HepG2 (cell line): Measurements from ENCODE around the gene TSHZ1. TPM values are rescaled to one million over a fixed set of nuclear protein-coding genes. Genes with fewer than 3 reads are reported as not detected.

ENCODE experiments used
- ATAC-seq: fragments of 200-7000 bp; cut with Tn5 transposase; 3 replicates; pipeline ENCODE4 v1.9.1; 2020; ENCODE audit warnings: mild to moderate bottlenecking, moderate library complexity
- BruUV-seq: library from RNA; stranded (reverse); fragments of 400-500 nt; replicated peaks from 2 replicates; lab custom pipeline; 2021; lab: Mats Ljungman, UMichigan
- CTCF ChIA-PET: fragments of 300-600 bp; formaldehyde crosslinking; extraction: SDS; loops from one replicate; lab custom pipeline; 2021; ENCODE audit warnings: low total read pairs, inconsistent platforms, low intra/inter-chr PET ratio; lab: Yijun Ruan, JAX
- POLR2A ChIA-PET: fragments of 350-600 bp; sonication (Branson Sonifier 250); formaldehyde crosslinking; loops from one replicate; lab custom pipeline; 2020; ENCODE audit warnings: antibody characterized with exemption, inconsistent platforms; lab: Yijun Ruan, JAX
- DNase-seq: peaks from one replicate; pipeline ENCODE4 v3.0.0-alpha.2; 2015; ENCODE audit warnings: low spot score
- FAIRE-seq: peaks from 3 replicates; lab custom pipeline; 2011; peaks lifted over from hg19 to GRCh38; lab: Jason Lieb, UNC
- H2AFZ ChIP-seq: one replicate; pipeline ENCODE4 v1.6.1; 2011; ENCODE audit warnings: low read length, inconsistent platforms
- H3K27ac ChIP-seq: fragments of 300-600 bp; 3 replicates; pipeline ENCODE4 v1.8.0; 2011; ENCODE audit warnings: mixed run types, mild to moderate bottlenecking, mixed read lengths, low read length, inconsistent platforms; ENCODE audit not compliant: insufficient read depth; ENCODE audit errors: extremely low read length
- H3K27me3 ChIP-seq, 2 experiments: fragments of 200-600 bp in 1 of 2; 2 replicates in 1 of 2; 3 replicates in 1 of 2; pipeline versions ENCODE4 v1.6.0 to v1.8.0; 2011; ENCODE audit warnings: low read length in 2 of 2, mild to moderate bottlenecking in 2 of 2, moderate library complexity in 2 of 2, inconsistent platforms in 1 of 2; ENCODE audit not compliant: insufficient read depth in 2 of 2, control insufficient read depth in 1 of 2
- H3K36me3 ChIP-seq, 2 experiments: fragments of 200-600 bp in 1 of 2; replicated peaks in 1 of 2; 2 replicates in 1 of 2; 3 replicates in 1 of 2; pipeline versions ENCODE4 v1.5.1 to v1.8.0; 2011; ENCODE audit warnings: low read length in 2 of 2, inconsistent platforms in 1 of 2; ENCODE audit not compliant: insufficient read depth in 2 of 2, control insufficient read depth in 1 of 2
- H3K4me1 ChIP-seq: 2 replicates; pipeline ENCODE4 v1.5.1; 2012; ENCODE audit warnings: low read length, inconsistent platforms; ENCODE audit not compliant: insufficient read depth
- H3K4me2 ChIP-seq: 2 replicates; pipeline ENCODE4 v1.6.0; 2011; ENCODE audit warnings: low read depth, low read length, inconsistent platforms
- H3K4me3 ChIP-seq, 3 experiments: fragments of 200-600 bp in 1 of 3; sonication (generic), shearing (Covaris generic) in 1 of 3; replicated peaks in 1 of 3; 2 replicates each; pipeline ENCODE4 v1.5.1; 2011 to 2016; ENCODE audit warnings: low read length in 3 of 3, inconsistent platforms in 2 of 3, low read depth in 2 of 3, mild to moderate bottlenecking in 2 of 3, control low read depth in 1 of 3, mixed read lengths in 1 of 3; ENCODE audit not compliant: insufficient read depth in 1 of 3
- H3K79me2 ChIP-seq: one replicate; pipeline ENCODE4 v1.6.1; 2011; ENCODE audit warnings: low read length, inconsistent platforms; ENCODE audit not compliant: insufficient read depth
- H3K9ac ChIP-seq: 2 replicates; pipeline ENCODE4 v1.6.0; 2011; ENCODE audit warnings: mild to moderate bottlenecking, low read depth, low read length, inconsistent platforms; ENCODE audit not compliant: insufficient read depth
- H3K9me3 ChIP-seq: 2 replicates; pipeline ENCODE4 v1.5.1; 2012; ENCODE audit warnings: mild to moderate bottlenecking, low read length
- H4K20me1 ChIP-seq: 2 replicates; pipeline ENCODE4 v1.6.0; 2011; ENCODE audit warnings: inconsistent platforms, mild to moderate bottlenecking, low read length, moderate library complexity; ENCODE audit not compliant: insufficient read depth
- HNRNPUL1 ChIP-seq: fragments of 200-400 bp; formaldehyde crosslinking; IDR thresholded peaks from 2 replicates; pipeline ENCODE4 v1.6.1; 2017; ENCODE audit warnings: low read depth, mild to moderate bottlenecking, low read length, moderate library complexity
- MBD4 ChIP-seq: IDR thresholded peaks from 2 replicates; pipeline ENCODE4 v1.6.1; 2012; ENCODE audit warnings: low read length, inconsistent platforms, borderline replicate concordance
- MTA3 ChIP-seq: sonication (generic); formaldehyde crosslinking; IDR thresholded peaks from 2 replicates; pipeline ENCODE4 v1.4.0; 2020; ENCODE audit warnings: missing genetic modification reagents
- POGZ ChIP-seq: sonication (generic); formaldehyde crosslinking; IDR thresholded peaks from 2 replicates; pipeline ENCODE4 v1.4.0; 2020; ENCODE audit warnings: mild to moderate bottlenecking, missing genetic modification reagents
- ZBTB46 ChIP-seq: sonication (generic); formaldehyde crosslinking; IDR thresholded peaks from 2 replicates; pipeline ENCODE4 v1.4.0; 2020; ENCODE audit warnings: mild to moderate bottlenecking, missing genetic modification reagents, borderline replicate concordance
- ZNF335 ChIP-seq: sonication (generic); formaldehyde crosslinking; IDR thresholded peaks from 2 replicates; pipeline ENCODE4 v1.4.0; 2020; ENCODE audit warnings: missing genetic modification reagents
- ZNF773 ChIP-seq: sonication (generic); formaldehyde crosslinking; IDR thresholded peaks from 2 replicates; pipeline ENCODE4 v1.4.0; 2020; ENCODE audit warnings: missing genetic modification reagents, borderline replicate concordance
- ZNF839 ChIP-seq: sonication (generic); formaldehyde crosslinking; IDR thresholded peaks from 2 replicates; pipeline ENCODE4 v1.4.0; 2020; ENCODE audit warnings: missing genetic modification reagents, mild to moderate bottlenecking, borderline replicate concordance
- ZUFSP ChIP-seq: sonication (generic); formaldehyde crosslinking; IDR thresholded peaks from 2 replicates; pipeline ENCODE4 v1.9.0; 2021; ENCODE audit warnings: missing genetic modification reagents, mild to moderate bottlenecking, borderline replicate concordance
- WGBS: methylation state at CpG from one replicate; pipeline ENCODE4 v1.1.6; 2017; ENCODE audit warnings: low lambda C conversion rate; 5-methylcytosine and 5-hydroxymethylcytosine counted together
- in situ Hi-C: cut with HindIII; loops from 2 replicates; pipeline ENCODE4 v1.10.0; 2017; ENCODE audit warnings: low pct_unique_long_range_greater_than_20kb; ENCODE audit not compliant: extremely low pct_ligation_motif_present
- intact Hi-C: fragments of 100-400 bp; cut with micrococcal nuclease; formaldehyde crosslinking; loops from one replicate; pipeline ENCODE4 v1.10.0; 2022; ENCODE audit not compliant: unreplicated experiment
- polyA plus RNA-seq, 8 experiments: library from polyadenylated mRNA; depleted of rRNA in 3 of 8; stranded (reverse) in 7 of 8; unstranded in 1 of 8; fragments of >200 nt; fragmentation: Illumina TruSeq in 4 of 8; extraction: Trizol in 4 of 8; gene quantifications; 2 replicates each; pipeline versions ENCODE4 v1.2.1 to v1.2.3, GENCODE V29; 2011 to 2016; ENCODE audit warnings: low read depth in 4 of 8, missing spikeins in 1 of 8, mixed read lengths in 1 of 8; ENCODE audit not compliant: insufficient read depth in 1 of 8
- total RNA-seq, 5 experiments: library from RNA; depleted of rRNA; stranded (reverse); fragments of >200 nt; fragmentation: Illumina TruSeq; extraction: Trizol; gene quantifications; 2 replicates each; pipeline ENCODE4 v1.2.3, GENCODE V29; 2016; ENCODE audit warnings: low read depth in 1 of 5
- TF ChIP-seq, protein P1 (sequence below): sonication (generic); formaldehyde crosslinking; IDR thresholded peaks from one replicate; pipeline ENCODE4 v1.5.1; 2020; ENCODE audit warnings: mild to moderate bottlenecking, missing genetic modification reagents; ENCODE audit errors: not compliant biosample characterization
- TF ChIP-seq, protein P2 (sequence below): sonication (generic); formaldehyde crosslinking; conservative IDR thresholded peaks from 2 replicates; pipeline ENCODE4 v1.8.0; 2022; ENCODE audit warnings: missing genetic modification reagents

The TSHZ1 gene
- total and polyA plus RNA-seq, 2 of the 13 experiments (the other 11 are each of a cell fraction or from before 2014, with no cell fraction given): 2.5 to 2.7 TPM

DNA sequence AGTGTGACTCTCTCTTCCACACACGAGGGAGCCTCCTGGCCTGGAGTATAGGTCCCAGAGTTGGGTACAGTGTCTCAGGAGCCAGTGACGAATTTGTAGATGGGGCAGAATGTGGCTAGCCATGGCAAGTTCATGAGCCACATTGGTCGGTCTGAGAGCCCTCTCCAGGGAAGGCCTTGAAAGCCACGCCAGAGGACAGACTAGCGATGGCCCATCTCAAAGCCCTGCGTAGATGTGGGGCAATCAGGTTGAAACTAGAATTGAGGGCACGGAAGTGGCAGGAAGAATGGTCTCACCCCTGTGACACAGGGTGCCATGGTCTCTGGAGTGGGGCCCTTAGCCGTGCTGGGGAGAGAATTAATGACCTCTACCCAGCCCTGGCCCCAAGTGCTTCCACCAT lies 106.2 kb downstream of the TSHZ1 start:
- Histone ChIP-seq H3K79me2 (no peaks in the 10 kb centered on the region), H3K27ac (no peak overlapping the region), H3K9ac (no peak overlapping the region), H3K27me3 (peaks cover 0 to 6% of the 10 kb centered on the region in 2 experiments; a peak in 1 of 5 replicates), H2AFZ (no peak overlapping the region), H3K9me3 (no peaks in the 10 kb centered on the region), H4K20me1 (no peaks in the 10 kb centered on the region), H3K36me3 (no peaks in the 10 kb centered on the region), H3K4me3 (no peak overlapping the region), H3K4me2 (no peak overlapping the region), H3K4me1 (no peaks in the 10 kb centered on the region)
- in situ Hi-C loops (no loop called here), intact Hi-C loops (no loop called here)
- DNase-seq: no peak
- ChIA-PET POLR2A (no interaction called here), CTCF (no interaction called here)
- FAIRE-seq: no peak
- 37% methylated on average over 7 of the region's 8 CpGs for WGBS
- no peak for ATAC-seq
- no TSS peak for BruUV-seq
- no peak for TF ChIP-seq ZUFSP (CRISPR knock-in tag)
- TF ChIP-seq, protein P1, sequence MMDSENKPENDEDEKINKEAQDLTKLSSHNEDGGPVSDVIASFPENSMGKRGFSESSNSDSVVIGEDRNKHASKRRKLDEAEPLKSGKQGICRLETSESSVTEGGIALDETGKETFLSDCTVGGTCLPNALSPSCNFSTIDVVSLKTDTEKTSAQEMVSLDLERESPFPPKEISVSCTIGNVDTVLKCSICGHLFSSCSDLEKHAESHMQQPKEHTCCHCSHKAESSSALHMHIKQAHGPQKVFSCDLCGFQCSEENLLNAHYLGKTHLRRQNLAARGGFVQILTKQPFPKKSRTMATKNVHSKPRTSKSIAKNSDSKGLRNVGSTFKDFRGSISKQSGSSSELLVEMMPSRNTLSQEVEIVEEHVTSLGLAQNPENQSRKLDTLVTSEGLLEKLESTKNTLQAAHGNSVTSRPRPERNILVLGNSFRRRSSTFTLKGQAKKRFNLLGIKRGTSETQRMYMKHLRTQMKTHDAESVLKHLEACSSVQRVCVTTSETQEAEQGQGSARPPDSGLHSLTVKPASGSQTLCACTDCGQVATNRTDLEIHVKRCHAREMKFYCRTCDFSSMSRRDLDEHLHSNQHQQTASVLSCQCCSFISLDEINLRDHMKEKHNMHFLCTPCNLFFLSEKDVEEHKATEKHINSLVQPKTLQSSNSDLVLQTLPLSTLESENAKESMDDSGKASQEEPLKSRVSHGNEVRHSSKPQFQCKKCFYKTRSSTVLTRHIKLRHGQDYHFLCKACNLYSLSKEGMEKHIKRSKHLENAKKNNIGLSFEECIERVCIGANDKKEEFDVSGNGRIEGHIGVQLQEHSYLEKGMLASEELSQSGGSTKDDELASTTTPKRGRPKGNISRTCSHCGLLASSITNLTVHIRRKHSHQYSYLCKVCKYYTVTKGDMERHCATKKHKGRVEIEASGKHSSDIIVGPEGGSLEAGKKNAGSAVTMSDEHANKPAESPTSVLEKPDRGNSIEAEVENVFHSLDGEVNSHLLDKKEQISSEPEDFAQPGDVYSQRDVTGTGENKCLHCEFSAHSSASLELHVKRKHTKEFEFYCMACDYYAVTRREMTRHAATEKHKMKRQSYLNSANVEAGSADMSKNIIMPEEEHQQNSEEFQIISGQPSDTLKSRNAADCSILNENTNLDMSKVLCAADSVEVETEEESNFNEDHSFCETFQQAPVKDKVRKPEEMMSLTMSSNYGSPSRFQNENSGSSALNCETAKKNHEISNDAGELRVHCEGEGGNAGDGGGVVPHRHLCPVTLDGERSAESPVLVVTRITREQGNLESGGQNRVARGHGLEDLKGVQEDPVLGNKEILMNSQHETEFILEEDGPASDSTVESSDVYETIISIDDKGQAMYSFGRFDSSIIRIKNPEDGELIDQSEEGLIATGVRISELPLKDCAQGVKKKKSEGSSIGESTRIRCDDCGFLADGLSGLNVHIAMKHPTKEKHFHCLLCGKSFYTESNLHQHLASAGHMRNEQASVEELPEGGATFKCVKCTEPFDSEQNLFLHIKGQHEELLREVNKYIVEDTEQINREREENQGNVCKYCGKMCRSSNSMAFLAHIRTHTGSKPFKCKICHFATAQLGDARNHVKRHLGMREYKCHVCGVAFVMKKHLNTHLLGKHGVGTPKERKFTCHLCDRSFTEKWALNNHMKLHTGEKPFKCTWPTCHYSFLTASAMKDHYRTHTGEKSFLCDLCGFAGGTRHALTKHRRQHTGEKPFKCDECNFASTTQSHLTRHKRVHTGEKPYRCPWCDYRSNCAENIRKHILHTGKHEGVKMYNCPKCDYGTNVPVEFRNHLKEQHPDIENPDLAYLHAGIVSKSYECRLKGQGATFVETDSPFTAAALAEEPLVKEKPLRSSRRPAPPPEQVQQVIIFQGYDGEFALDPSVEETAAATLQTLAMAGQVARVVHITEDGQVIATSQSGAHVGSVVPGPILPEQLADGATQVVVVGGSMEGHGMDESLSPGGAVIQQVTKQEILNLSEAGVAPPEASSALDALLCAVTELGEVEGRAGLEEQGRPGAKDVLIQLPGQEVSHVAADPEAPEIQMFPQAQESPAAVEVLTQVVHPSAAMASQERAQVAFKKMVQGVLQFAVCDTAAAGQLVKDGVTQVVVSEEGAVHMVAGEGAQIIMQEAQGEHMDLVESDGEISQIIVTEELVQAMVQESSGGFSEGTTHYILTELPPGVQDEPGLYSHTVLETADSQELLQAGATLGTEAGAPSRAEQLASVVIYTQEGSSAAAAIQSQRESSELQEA: no peak
- TF ChIP-seq, protein P2, sequence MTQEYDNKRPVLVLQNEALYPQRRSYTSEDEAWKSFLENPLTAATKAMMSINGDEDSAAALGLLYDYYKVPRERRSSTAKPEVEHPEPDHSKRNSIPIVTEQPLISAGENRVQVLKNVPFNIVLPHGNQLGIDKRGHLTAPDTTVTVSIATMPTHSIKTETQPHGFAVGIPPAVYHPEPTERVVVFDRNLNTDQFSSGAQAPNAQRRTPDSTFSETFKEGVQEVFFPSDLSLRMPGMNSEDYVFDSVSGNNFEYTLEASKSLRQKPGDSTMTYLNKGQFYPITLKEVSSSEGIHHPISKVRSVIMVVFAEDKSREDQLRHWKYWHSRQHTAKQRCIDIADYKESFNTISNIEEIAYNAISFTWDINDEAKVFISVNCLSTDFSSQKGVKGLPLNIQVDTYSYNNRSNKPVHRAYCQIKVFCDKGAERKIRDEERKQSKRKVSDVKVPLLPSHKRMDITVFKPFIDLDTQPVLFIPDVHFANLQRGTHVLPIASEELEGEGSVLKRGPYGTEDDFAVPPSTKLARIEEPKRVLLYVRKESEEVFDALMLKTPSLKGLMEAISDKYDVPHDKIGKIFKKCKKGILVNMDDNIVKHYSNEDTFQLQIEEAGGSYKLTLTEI (CRISPR knock-in tag): no peak
- no peak for TF ChIP-seq ZNF839
- no peak for TF ChIP-seq HNRNPUL1
- no peak for TF ChIP-seq POGZ (CRISPR knock-in tag)
- TF ChIP-seq MBD4: no peak
- TF ChIP-seq ZNF335 (CRISPR knock-in tag): no peak
- no peak for TF ChIP-seq ZBTB46 (CRISPR knock-in tag)
- TF ChIP-seq MTA3 (CRISPR knock-in tag): no peak
- TF ChIP-seq ZNF773 (CRISPR knock-in tag): no peak
